SK-N-MC (cell line): ENCODE results near the gene AUTS2.

ENCODE experiments used
- EZH2 ChIP-seq: fragments of 200-600 bp; sonication (generic); IDR thresholded peaks from one replicate; pipeline ENCODE4 v1.6.1; 2017; ENCODE audit warnings: antibody characterized with exemption
- POLR2AphosphoS5 ChIP-seq: IDR thresholded peaks from 2 replicates; pipeline ENCODE4 v1.6.1; 2012; ENCODE audit warnings: mild to moderate bottlenecking, low read depth, low read length, borderline replicate concordance

DNA sequence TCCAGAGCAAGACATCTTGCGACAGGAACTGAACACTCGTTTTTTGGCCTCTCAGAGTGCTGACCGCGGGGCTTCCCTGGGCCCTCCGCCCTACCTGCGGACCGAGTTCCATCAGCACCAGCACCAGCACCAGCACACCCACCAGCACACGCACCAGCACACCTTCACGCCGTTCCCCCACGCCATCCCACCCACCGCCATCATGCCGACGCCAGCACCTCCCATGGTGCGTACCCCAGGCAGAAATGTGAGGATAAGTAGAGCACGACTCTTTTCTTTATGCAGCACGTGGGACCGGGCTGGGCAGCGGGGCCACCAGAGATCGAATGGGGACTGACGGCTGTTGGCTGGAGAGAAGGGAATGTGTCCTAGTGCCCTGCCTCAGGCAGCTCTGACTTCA lies 1167.8 kb downstream of the AUTS2 start:
- TF ChIP-seq POLR2AphosphoS5 (no peak), EZH2 (no peak)
